GM19351 (cell line): Measurements from ENCODE around the gene MEI4.
"Not testable (repeated sequence)": the region's sequence is repeated elsewhere in the genome, so short reads cannot be mapped to it uniquely, and the experiment has no call there.

Experiments used
- ATAC-seq: cut with Tn5 transposase; IDR thresholded peaks from one replicate; pipeline ENCODE4 v1.9.1; 2021; ENCODE audit warnings: mild to moderate bottlenecking, moderate library complexity; ENCODE audit not compliant: unreplicated experiment

Gene MEI4

GRCh38 chr6:77814119-77814518 is 161.3 kb downstream of the MEI4 start:
- no peak for ATAC-seq

- no peak for ATAC-seq
These were observed 162.7 kb downstream of the MEI4 start for GRCh38 chr6:77815531-77815930.

- no peak for ATAC-seq
These were observed 164.0 kb downstream of the MEI4 start for GRCh38 chr6:77816766-77817270.

- ATAC-seq: no peak
These were observed 169.4 kb downstream of the MEI4 start for GRCh38 chr6:77822265-77822664.

GRCh38 chr6:77825204-77825603 is 172.4 kb downstream of the MEI4 start:
- ATAC-seq: no peak

- no peak for ATAC-seq
These were observed 176.9 kb downstream of the MEI4 start for GRCh38 chr6:77829736-77830135.

GRCh38 chr6:77833749-77834148 is 180.9 kb downstream of the MEI4 start:
- not testable (repeated sequence) for ATAC-seq

GRCh38 chr6:77834591-77834996 is 181.8 kb downstream of the MEI4 start:
- ATAC-seq: no peak

GRCh38 chr6:77837034-77837784 is 184.4 kb downstream of the MEI4 start:
- no peak for ATAC-seq

- ATAC-seq: no peak
These were observed 186.5 kb downstream of the MEI4 start for GRCh38 chr6:77839292-77839691.

GRCh38 chr6:77844822-77845221 is 192.0 kb downstream of the MEI4 start:
- no peak for ATAC-seq

GRCh38 chr6:77853401-77853800 is 200.6 kb downstream of the MEI4 start:
- no peak for ATAC-seq

GRCh38 chr6:77856391-77856790 is 203.6 kb downstream of the MEI4 start:
- no peak for ATAC-seq

- ATAC-seq: no peak
These were observed 204.6 kb downstream of the MEI4 start for GRCh38 chr6:77857421-77857820.

- no peak for ATAC-seq
These were observed 223.5 kb downstream of the MEI4 start for GRCh38 chr6:77876300-77876699.

GRCh38 chr6:77879527-77879926 is 226.7 kb downstream of the MEI4 start:
- no peak for ATAC-seq

- no peak for ATAC-seq
These were observed 227.7 kb downstream of the MEI4 start for GRCh38 chr6:77880501-77880900.

GRCh38 chr6:77883851-77884250 is 231.0 kb downstream of the MEI4 start:
- no peak for ATAC-seq

GRCh38 chr6:77893391-77893790 is 240.6 kb downstream of the MEI4 start:
- no peak for ATAC-seq

- no peak for ATAC-seq
These were observed 253.2 kb downstream of the MEI4 start for GRCh38 chr6:77906070-77906469.

GRCh38 chr6:77910826-77911225 is 258.0 kb downstream of the MEI4 start:
- ATAC-seq: no peak

- ATAC-seq: no peak
These were observed 273.4 kb downstream of the MEI4 start for GRCh38 chr6:77926198-77926751.

GRCh38 chr6:77930382-77930781 is 277.5 kb downstream of the MEI4 start:
- ATAC-seq: no peak
